Stimulated activated CD8-positive, alpha-beta memory T cell treated with anti-CD3 and anti-CD28 coated beads, Interleukin-4, amount 100 ng/mL, for 24 hours (primary cell): ENCODE results near the gene ZNF101.
A peak's percentile ranks its signal among the peaks of the same experiment; 100 is the strongest.

Source experiments
- DNase-seq: peaks from one replicate; pipeline ENCODE4 v3.0.0-alpha.2; 2020; ENCODE audit warnings: low read depth

Gene ZNF101

DNA sequence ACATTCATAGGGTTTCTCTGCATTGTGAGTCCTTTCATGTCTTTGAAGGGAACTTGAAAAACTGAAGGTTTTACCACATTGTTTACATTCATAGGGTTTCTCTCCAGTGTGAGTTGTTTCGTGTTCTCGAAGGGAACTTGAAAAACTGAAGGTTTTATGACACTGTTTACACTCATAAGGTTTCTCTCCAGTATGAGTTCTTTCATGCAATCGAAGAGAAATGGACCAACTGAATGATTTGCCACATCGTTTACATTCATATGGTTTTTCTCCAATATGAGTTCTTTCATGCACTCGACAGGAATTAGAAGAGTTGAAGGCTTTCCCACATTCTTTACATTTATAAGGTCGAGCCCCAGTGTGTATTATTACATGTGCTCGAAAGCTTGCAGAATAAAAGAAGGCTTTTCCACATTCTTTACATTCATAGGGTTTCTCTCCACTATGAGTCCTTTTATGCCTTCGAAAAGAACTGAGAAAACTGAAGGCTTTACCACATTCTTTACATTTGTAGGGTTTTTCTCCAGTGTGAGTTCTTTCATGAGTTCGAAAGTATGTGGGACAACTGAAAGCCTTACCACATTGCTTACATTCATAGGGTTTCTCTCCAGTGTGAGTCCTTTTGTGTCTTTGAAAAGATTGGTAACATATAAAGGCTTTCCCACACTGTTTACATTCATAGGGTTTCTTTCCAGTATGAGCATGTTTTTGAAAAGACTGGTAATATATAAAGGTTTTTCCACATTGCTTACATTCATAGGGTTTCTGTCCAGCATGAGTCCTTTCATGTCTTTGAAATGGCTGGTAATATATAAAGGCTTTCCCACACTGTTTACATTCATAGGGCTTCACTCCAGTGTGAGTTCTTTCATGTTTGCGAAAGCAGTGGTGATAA lies 43.5 kb downstream of the ZNF101 start:
- no peak for DNase-seq

DNA sequence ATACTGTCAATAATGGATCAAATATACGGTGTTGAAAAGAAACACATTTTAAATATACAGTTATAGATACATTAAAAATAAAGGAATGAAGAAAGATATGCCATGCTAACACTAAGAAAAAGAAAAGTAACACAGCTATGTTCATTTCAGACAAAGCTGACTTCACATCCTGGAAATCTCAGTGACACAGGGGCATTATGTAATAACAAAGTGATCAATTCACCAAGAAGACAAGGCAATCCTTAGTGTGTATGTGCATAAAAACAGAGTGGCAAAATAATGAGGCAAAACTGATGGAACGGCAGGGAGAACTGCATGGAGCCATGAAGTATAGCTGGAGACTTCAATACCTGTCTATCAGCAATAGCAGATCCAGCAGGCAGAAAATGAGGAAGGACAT lies 51.2 kb downstream of the ZNF101 start:
- DNase-seq, result no peak

DNA sequence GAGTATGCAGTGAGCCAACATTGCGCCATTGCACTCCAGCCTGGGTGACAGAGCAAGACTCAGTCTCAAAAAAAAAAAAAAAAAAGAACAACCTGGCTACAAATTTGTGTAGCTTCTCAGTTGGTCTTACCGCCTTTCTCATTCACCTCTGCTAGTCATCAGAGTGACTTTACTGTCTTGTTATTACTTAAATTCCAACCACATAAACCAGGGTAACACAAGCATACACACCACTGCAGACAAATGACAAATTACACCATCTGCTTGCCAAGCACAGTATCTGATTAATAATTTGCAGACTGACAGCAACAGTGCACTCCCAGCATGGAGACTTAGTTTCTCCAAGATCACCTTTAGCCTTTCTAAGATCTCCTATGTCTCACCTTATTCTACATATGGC lies 53.3 kb downstream of the ZNF101 start:
- DNase-seq, result no peak

GRCh38 chr19:19732579-19733501 lies 64.2 kb downstream of the ZNF101 start, which contains the start of gene ZNF14:
Gene ZNF14, minus strand, starts transcription at chr19:19733112. Its CDS starts 154 bp downstream, at chr19:19732958.
- DNase-seq, result peak; percentile 88
